Adrenal gland (tissue), 12 donors: ENCODE measurements around the gene IL16. TPM values are rescaled to one million over a fixed set of nuclear protein-coding genes. Genes with fewer than 3 reads are reported as not detected.

ENCODE experiments used
- DNase-seq, 7 donors: peaks; one replicate each; pipeline ENCODE4 v3.0.0-alpha.2; 2019 to 2020
- H3K27ac ChIP-seq, 5 donors: fragments of 200-600 bp; sonication (generic) in 4 of 5; 1 replicate in 3 of 5; 2 replicates in 2 of 5; pipeline versions ENCODE4 v1.5.1 to v1.8.0; 2016 to 2020; ENCODE audit warnings: mild to moderate bottlenecking in 1 of 5
- H3K27me3 ChIP-seq: fragments of 200-600 bp; 2 replicates; pipeline ENCODE4 v1.8.0; 2021
- H3K36me3 ChIP-seq, 2 donors: fragments of 200-600 bp; replicated peaks in 1 of 2; 1 replicate in 1 of 2; 2 replicates in 1 of 2; pipeline versions ENCODE4 v1.5.1 to v1.8.0; 2018 to 2022
- H3K4me1 ChIP-seq, 2 donors: fragments of 200-600 bp; replicated peaks in 1 of 2; 1 replicate in 1 of 2; 2 replicates in 1 of 2; pipeline versions ENCODE4 v1.5.1 to v1.8.0; 2018 to 2021
- H3K4me3 ChIP-seq, 4 donors: fragments of 200-600 bp; sonication (generic) in 3 of 4; one replicate each; pipeline ENCODE4 v1.5.1; 2016 to 2018
- H3K9me3 ChIP-seq, 3 donors: fragments of 200-600 bp; sonication (generic) in 1 of 3; replicated peaks in 1 of 3; 1 replicate in 2 of 3; 2 replicates in 1 of 3; pipeline versions ENCODE4 v1.5.1 to v1.8.0; 2016 to 2021
- CTCF ChIP-seq, 6 experiments: fragments of 450-650 bp in 4 of 6; fragments of 200-600 bp in 2 of 6; sonication (generic) in 1 of 6; IDR thresholded peaks; 1 replicate in 5 of 6; 2 replicates in 1 of 6; pipeline versions ENCODE4 v1.5.1 to v1.8.0; 2016 to 2021; ENCODE audit warnings: antibody characterized with exemption in 6 of 6, mild to moderate bottlenecking in 2 of 6, moderate library complexity in 1 of 6
- POLR2A ChIP-seq, 2 donors: fragments of 450-650 bp; IDR thresholded peaks; one replicate each; pipeline ENCODE4 v1.6.1; 2017; ENCODE audit warnings: antibody characterized with exemption in 2 of 2, mild to moderate bottlenecking in 2 of 2, moderate library complexity in 1 of 2
- WGBS, 4 donors: extraction: QIAGEN DNeasy Blood & Tissue Kit in 2 of 4; methylation state at CpG; one replicate each; pipeline versions ENCODE4 v1.1.5 to v1.1.7; 2013 to 2017; 5-methylcytosine and 5-hydroxymethylcytosine counted together
- intact Hi-C, 2 donors: fragments of 100-400 bp; cut with DNase I; formaldehyde crosslinking; loops; one replicate each; pipeline versions ENCODE4 v1.14.1 to v1.15.0; 2022 to 2023
- polyA plus RNA-seq, 3 donors: library from polyadenylated mRNA; stranded (reverse); fragments of 200-250 nt in 2 of 3; fragments of 350-450 nt in 1 of 3; fragmentation: Illumina TruSeq in 1 of 3; extraction: RNeasy Lipid Tissue Mini Kit (QIAGEN cat#74804) in 1 of 3; gene quantifications; one replicate each; pipeline ENCODE4 v1.2.3, GENCODE V29; 2013 to 2014
- total RNA-seq, 9 donors: library from RNA; depleted of rRNA in 4 of 9; stranded (reverse); fragments of >200 nt in 4 of 9; fragments of 120-200 nt in 1 of 9; fragmentation: NEBNext Ultra II Directional in 1 of 9; extraction: Animal tissue kit (Norgen Biotek cat#: 25700) in 1 of 9; gene quantifications; one replicate each; pipeline versions ENCODE4 v1.1.0 to v1.2.4, GENCODE V29; 2013 to 2023
- donor health status: healthy with polysubstance abuse.
- donor health status: Bipolar disorder and iron deficiency.
- donor health status: DM: yes; HTN: yes; CAD: no.
- donor health status: DM: no; HTN: no; CAD: no.
- donor health status: DM: no; HTN: no; CAD: no.
- donor health status: DM: yes; HTN: yes; CAD: no.

IL16 gene
- total and polyA plus RNA-seq, 12 donors = 2.2 to 16.0 (median 6.3) TPM

- TF ChIP-seq POLR2A (IDR thresholded peaks at IDR 0.05) = no peak
- TF ChIP-seq CTCF (IDR thresholded peaks at IDR 0.05) = no peak
- Histone ChIP-seq H3K4me1 (peaks cover 0 to 6% of the 10 kb centered on the region in 2 donors), H3K36me3 (no peaks in the 10 kb centered on the region), H3K27ac (no peak overlapping the region), H3K9me3 (no peaks in the 10 kb centered on the region), H3K27me3 (peaks cover 10% of the 10 kb centered on the region), H3K4me3 (no peak overlapping the region)
- no peak for DNase-seq
- 86 to 90% (median 88%) methylated on average over 2 of the region's 2 CpGs for WGBS, 4 donors
- intact Hi-C loops = no loop called here
These were observed 57.2 kb downstream of the IL16 start for GRCh38 chr15:81253846-81254245.

- Histone ChIP-seq H3K4me1 (peaks cover 0 to 6% of the 10 kb centered on the region in 2 donors), H3K27me3 (peaks cover 13% of the 10 kb centered on the region), H3K27ac (no peak overlapping the region), H3K36me3 (no peaks in the 10 kb centered on the region), H3K9me3 (no peaks in the 10 kb centered on the region), H3K4me3 (no peak overlapping the region)
- no peak for DNase-seq
- 55 to 76% (median 63%) methylated on average over 5 of the region's 5 CpGs for WGBS, 4 donors
- intact Hi-C loops = no loop called here
- TF ChIP-seq CTCF (IDR thresholded peaks at IDR 0.05) (no peak), POLR2A (IDR thresholded peaks at IDR 0.05) (no peak)
These were observed 57.7 kb downstream of the IL16 start for GRCh38 chr15:81254277-81254915.

GRCh38 chr15:81254916-81255290 lies 58.2 kb downstream of the IL16 start:
- no peak for DNase-seq
- 60 to 75% (median 70%) methylated on average over 3 of the region's 3 CpGs for WGBS, 4 donors
- Histone ChIP-seq H3K4me3 (no peak overlapping the region), H3K27me3 (peaks cover 13% of the 10 kb centered on the region), H3K36me3 (no peaks in the 10 kb centered on the region), H3K27ac (no peak overlapping the region), H3K9me3 (no peaks in the 10 kb centered on the region), H3K4me1 (peaks cover 0 to 6% of the 10 kb centered on the region in 2 donors)
- intact Hi-C loops = no loop called here
- TF ChIP-seq POLR2A (IDR thresholded peaks at IDR 0.05) (no peak), CTCF (IDR thresholded peaks at IDR 0.05) (no peak)

GRCh38 chr15:81255315-81255957 lies 58.8 kb downstream of the IL16 start:
- peaks cover 13% of the 10 kb centered on the region for H3K27me3 ChIP-seq
- intact Hi-C loops = no loop called here
- H3K4me1 ChIP-seq = peaks cover 0 to 6% of the 10 kb centered on the region in 2 donors
- H3K36me3 ChIP-seq = no peaks in the 10 kb centered on the region
- no peaks in the 10 kb centered on the region for H3K9me3 ChIP-seq
- no peak for TF ChIP-seq CTCF (IDR thresholded peaks at IDR 0.05)
- TF ChIP-seq POLR2A (IDR thresholded peaks at IDR 0.05) = no peak
- DNase-seq = no peak
- no peak overlapping the region for H3K4me3 ChIP-seq
- no peak overlapping the region for H3K27ac ChIP-seq
- WGBS, 4 donors = 79 to 87% (median 80%) methylated on average over 5 of the region's 5 CpGs
